Anterior cingulate cortex (tissue), 58 donors: ENCODE measurements around the gene GPS1.

Experiments
- DNase-seq, 58 donors: peaks; one replicate each; lab custom pipeline; 2025; lab: John Stamatoyannopoulos, UW

GPS1 gene

DNA sequence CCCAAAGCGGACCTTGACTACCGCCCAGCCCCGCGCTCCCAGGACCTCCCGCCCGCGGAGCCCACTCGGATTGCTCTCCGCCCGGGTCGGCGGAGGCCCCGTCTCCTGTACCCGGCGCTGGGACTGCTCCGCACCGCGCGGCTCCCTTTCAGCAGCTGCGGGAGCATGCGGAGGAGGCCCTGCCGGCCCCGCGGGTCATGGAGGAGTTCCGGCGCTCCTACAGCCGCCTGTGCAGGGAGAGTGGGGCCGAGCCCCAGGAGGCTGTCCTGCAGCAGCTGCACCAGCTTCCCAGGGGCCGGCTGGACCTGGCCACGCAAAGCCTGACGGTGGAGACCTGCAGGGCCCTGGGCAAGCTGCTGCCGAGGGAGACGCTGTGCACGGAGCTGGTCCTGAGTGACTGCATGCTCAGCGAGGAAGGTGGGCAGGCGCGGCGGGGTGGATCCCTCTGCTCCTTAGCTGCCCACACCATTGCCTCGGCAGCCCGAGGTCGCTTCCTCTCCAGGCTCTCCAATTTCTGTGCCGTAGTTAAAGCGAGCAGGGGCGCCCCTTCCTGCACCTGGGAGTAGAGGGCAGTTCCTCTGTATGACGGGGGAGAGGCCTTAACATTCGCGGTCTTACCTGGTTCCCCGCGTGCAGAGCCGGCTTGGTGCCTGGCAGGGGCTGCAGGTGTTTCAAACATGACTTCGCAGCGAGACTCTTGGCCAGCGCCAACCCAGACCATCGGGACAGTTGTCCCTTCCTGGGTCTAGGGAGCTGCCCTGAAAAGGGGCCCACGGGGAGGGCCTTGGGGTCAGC lies 28.1 kb upstream of the GPS1 start:
- DNase-seq = no peak

DNA sequence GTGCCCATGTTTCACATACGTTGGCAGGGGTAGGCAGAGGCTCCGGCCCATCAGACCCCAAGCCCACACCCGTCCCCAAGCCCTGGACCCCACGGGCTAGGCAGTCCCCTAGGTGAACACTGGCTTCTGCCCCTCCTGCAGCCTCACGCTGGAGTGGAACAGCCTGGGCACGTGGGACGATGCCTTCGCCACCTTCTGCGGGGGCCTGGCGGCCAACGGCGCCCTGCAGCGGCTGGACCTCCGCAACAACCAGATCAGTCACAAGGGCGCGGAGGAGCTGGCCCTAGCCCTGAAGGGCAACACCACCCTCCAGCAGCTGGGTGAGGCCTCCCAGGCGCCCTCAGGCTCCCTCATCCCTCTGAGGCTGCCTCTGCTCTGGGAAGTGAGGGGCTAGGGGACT lies 26.8 kb upstream of the GPS1 start:
- no peak for DNase-seq

DNA sequence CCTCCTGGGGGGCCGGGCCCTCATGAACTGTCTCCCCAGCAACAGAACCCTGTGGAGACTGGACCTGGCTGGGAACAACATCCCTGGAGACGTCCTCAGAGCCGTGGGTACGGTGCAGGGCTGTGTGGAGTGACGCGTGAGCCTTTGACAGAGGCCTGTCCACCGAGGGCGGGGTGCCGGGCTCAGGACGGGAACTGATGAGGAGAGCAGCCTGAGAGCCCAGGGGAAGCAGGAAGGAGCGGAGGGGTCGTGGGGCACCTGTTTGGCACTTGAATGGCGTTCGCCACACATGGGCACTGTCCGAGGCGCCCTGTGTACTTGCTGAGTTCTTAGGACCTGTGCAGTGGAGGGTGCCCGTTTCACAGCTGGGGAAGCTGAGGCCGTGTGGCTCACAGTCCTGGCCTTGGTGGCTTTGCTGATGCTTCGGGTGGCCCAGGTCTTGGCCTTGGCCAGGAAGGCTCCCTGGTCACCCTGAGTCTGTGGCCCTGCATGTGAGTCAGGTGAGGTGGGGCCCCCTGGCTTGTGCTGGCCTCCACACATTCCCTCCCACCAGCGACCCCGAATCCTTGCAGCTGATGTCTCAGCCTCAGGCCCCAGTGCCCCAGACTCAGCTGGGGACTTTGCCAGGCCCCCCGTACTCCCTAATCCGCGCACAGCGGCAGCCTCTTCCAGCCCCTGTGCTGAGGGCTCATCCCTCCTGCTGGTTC lies 26.1 kb upstream of the GPS1 start:
- no peak for DNase-seq

DNA sequence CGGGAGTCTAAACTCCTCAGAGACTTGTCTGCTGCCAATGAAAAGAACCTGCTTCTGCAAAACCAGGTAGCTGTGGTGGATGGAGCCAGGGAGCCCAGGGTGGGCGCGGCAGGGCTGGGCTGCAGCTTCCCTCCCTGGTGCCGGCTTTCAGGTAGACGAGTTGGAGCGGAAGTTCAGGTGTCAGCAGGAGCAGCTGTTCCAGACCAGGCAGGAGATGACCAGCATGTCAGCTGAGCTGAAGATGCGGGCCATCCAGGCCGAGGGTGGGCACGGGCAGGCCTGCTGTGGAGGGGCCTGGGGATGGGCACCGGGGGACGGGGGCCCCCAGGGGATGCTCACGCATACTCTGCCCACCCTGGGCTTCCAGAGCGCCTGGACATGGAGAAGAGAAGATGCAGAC lies 23.5 kb upstream of the GPS1 start:
- no peak for DNase-seq

DNA sequence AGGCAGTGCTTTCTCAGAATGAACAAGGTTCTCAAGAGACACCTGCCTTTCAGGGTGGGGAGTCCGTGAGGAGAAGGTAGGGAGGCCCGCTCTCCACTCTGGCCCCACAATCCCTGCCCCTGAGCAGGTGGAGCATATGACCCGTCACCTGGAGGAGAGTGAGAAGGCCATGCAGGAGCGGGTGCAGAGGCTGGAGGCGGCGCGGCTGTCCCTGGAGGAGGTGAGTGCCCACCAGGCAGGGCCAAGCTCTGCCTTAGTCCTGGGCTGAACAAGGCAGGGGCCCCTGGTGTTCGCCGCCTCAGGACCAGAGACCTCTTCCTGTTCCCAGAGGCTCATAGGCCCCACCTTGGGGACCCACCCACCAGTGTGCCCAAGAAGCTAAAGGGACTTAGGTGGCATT lies 22.7 kb upstream of the GPS1 start:
- no peak for DNase-seq

DNA sequence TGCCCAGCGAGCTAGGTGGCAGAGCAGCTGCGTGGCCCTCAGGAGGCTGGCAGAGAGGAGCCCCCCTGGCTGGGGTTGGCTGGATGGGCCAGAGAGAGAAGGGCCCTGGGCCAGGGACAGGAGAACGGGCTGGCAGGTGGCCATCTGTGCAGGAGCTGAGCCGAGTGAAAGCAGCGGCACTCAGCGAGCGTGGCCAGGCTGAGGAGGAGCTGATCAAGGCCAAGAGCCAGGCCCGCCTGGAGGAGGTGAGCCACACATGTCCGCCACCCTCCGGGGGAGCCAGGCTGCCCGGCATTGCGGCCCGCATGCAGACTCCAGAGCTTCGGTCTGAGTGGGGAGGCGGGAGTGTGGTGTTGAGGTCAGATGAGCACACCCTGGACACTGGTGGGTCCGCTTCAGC lies 22.3 kb upstream of the GPS1 start:
- peak in 1 of 58 donors; percentile 17 for DNase-seq

DNA sequence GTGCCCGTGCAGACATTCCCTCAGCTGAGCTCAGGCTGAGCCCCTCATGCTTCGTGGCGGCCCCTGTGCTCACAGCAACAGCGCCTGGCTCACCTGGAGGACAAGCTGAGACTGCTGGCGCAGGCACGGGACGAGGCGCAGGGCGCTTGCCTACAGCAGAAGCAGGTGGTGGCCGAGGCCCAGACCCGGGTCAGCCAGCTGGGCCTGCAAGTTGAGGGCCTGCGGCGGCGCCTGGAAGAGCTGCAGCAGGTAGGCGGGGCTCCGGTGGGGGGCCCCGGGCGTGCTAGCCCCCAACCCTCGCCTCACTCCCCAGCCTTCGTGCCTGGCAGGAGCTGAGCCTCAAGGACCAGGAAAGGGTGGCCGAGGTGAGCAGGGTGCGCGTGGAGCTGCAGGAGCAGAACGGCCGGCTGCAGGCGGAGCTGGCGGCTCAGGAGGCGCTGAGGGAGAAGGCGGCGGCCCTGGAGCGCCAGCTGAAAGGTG lies 21.7 kb upstream of the GPS1 start:
- DNase-seq = no peak

DNA sequence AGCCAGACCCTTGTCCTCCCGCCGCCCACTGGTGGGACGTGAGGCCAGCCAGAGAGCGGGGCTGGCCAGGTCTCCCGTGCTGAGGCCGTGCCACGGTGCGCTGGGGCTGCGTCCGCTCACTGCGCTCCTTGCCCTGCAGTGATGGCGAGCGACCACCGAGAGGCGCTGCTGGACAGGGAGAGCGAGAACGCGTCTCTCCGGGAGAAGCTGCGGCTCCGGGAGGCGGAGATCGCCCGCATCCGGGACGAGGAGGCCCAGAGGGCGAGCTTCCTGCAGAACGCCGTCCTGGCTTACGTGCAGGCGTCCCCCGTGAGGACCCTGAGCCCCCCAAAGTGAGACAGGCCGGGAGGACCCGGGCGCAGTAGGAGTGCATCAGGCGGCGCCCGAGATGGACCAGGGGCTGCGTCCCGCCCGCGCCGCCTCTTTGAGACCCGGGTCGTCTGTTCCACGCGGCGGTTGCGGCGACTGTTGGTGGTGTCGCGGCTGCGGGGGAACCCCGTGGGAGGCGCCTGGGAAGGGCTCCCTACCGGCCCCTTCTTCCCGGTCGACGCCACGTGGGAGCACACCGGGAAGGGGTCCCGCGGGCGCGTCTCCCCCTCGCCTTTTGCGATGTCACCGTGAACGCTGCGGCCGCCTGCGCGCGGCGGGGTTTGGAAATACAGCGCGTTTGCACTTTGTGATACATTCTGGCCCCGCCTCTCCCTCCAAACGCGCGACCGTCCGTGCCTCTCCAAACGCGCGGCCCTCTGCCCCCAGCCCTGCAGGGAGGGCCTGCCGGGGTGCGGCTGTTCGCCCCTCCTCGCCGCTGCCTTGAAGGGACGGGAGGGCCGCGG lies 21.0 kb upstream of the GPS1 start:
- peak in 57 of 58 donors; percentile 26 to 89 (median 72) for DNase-seq

DNA sequence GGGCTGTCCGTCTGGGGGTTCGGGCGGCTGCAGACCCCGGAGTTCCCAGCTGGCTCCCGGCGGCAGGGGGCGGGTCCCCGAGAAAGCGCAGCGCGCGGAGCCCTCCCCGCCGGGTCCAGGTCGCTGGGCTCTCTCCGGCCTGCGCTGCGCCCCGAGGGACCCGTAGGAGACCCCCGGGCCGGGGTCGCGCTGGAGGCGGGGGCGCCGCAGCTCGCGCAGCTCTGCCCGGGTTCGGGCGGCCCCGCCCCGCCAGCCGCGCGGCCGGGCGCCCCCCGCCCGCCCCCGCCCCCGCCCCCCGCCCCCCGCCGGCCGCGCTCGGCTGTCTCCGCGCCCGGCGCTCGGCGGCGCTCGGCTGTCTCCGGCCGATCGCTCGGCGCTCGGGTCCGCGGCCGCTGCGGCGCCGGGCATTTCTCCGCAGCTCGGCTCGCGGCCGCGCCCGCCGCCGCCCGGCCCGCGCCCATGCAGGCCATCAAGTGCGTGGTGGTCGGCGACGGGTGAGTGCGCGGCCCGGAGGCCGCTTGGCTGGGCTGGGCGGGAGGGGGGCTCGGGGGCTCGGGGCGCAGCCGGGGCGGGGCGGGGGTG lies 20.3 kb upstream of the GPS1 start, which contains the start of gene RAC3:
TSS of gene RAC3 (plus strand) at position 376 of the 582 bp plus-strand sequence. CDS start at position 460, 84 bp downstream.
- DNase-seq = peak in 1 of 58 donors; percentile 23

DNA sequence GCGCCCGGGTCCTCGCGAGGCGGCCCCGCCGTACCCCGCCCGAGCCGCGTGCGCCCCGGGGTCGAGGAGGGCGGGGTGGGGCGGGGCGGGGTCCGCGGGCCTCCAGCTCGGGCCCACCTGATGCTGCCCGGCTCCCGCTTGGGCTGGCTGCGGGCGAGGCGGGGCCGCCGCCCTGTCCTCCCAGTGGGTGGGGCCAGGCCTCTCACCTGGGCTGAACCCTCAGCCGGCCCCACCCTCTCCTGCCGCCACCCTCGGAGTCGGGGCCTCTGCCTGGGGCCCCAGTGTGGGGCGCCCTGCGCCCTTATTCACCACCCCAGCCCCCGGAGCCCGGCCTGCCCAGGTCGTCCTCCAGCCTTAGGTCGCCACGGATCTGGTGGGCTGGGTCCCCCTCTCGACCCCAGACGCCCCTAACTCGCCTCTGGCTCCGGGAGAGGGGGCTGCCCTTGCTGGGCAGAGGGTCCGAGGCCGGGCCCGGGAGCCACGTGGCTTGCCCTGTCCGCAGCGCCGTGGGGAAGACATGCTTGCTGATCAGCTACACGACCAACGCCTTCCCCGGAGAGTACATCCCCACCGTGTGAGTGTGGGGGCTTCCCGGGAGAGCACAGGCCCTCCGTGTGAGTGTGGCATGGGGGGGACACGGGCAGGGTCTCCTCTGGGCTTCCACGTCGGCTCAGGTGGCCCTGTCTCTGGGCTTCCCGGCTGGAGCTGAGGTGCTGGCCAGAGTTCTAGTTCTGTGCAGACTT lies 19.6 kb upstream of the GPS1 start:
- DNase-seq = peak in 1 of 58 donors; percentile 15

DNA sequence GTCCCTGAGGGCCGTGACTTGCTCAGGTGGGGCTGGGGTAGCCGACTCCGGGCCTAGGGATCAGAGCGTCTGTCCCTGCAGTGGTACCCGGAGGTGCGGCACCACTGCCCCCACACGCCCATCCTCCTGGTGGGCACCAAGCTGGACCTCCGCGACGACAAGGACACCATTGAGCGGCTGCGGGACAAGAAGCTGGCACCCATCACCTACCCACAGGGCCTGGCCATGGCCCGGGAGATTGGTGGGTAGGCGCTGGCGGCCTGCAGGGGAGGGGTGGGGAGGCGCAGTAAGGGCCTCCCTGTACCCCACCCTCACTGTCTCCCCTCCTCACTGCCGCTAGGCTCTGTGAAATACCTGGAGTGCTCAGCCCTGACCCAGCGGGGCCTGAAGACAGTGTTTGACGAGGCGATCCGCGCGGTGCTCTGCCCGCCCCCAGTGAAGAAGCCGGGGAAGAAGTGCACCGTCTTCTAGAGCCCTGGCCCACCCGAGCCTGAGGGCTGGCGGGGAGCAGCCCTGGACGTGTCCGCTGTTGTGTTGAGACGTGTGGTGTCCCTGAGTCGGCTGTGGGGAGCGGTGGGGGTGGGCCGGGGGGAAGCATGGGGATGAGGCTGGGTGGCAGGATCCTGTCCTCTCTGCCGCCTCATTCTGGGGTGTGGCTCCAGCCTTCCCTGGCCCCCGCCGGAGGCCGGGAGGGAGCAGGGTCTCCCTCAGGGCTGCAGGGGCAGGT lies 18.2 kb upstream of the GPS1 start:
- no peak for DNase-seq

DNA sequence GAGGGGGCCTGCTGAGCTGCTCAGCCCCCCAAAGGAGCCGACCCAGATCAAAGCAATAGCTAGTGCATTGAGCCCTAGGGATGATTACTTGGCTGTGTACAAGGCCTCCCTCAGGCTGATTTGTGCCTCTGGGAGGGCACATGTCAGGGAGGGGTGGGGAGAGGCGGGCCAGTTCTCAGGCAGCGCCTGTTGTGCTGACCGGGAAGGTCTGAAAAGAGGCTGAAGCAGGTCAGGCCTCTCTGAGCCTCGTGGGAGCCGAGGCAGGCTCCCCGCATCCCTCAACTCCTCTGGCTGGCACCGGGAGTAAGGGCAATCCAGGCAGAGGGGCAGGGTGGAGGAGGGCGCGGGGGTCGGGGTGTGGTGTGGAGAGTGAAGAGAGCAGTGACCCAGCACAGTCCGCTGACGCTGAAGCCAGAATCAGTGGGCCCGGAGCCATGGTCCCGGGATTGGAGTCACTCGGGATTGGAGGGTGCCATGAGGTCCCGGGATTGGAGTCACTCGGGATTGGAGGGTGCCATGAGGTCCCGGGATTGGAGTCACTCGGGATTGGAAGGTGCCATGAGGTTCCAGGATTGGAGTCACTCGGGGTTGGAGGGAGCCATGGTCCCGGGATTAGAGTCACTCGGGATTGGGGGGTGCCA lies 17.2 kb upstream of the GPS1 start:
- DNase-seq = no peak

DNA sequence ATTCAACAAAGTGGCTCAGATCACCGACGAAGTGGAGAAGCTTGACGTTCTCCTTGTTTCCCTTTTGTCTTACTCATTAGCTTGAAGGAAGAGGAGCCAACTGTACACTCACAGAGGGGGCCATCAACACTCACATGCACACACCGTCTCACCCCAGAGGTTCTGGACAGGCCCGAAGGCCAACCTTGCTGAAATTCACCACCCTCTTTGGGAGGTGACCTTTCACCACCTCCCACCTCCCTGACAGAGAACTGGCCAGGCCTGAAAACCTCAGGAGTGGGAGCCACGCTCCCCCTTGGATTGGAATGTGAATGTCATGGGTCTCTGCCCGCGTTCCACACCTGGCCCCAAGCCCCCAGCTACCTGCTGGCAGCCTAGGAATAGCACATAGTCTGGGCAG lies 16.2 kb upstream of the GPS1 start:
- no peak for DNase-seq

DNA sequence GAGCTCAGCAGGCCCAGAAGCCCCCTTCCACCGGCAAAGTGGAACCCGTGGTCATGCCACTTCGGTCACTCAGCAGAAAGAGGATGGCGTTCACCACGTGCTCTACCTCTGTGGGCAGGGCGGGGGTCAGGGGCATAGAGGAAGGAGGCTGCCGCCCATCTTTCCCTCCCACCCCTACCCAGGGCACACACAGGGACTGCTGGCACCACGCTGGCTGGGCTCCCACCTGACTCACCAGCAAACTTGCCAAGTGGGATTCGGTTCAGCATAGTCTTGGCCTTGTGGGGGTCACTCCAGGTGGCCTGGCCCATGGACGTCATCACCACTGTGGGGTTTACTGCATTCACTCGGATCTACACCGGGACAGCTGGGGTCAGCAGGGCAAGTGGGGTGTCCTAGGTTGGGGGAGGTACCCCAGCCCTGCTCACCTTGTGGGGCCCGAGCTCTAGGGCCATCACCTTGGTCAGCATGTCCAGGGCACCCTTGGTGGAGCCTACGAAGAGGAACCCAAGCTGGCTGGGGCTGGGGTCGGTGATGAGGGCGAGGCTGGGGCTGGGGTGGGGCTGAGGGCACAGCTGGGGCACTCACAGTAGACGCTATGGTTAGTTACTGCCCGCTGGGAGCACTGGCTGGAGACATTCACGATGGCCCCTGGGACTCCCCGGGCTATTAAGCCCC lies 15.6 kb upstream of the GPS1 start:
- DNase-seq = no peak

DNA sequence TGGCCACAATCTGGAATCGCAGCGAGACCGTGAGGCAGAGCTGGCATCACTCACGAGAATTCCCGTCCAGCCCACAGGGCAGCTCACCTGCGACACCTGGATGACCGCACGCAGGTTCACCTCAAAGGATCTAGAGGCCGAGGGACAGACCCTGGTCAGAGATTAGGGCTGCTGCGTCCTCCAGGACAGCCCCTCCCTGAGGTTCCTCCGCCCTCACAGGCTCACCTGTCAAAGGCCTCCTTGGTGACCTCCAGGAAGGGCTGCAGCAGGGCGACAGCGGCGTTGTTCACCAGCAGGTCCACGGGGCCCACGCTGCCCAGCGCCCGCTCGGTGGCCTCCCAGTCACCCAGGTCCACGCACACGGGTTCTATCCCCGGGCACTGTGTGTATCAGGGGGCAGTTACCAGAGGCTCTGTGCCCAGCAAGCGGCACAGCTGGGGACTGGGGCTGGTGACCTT lies 15.0 kb upstream of the GPS1 start:
- no peak for DNase-seq

DNA sequence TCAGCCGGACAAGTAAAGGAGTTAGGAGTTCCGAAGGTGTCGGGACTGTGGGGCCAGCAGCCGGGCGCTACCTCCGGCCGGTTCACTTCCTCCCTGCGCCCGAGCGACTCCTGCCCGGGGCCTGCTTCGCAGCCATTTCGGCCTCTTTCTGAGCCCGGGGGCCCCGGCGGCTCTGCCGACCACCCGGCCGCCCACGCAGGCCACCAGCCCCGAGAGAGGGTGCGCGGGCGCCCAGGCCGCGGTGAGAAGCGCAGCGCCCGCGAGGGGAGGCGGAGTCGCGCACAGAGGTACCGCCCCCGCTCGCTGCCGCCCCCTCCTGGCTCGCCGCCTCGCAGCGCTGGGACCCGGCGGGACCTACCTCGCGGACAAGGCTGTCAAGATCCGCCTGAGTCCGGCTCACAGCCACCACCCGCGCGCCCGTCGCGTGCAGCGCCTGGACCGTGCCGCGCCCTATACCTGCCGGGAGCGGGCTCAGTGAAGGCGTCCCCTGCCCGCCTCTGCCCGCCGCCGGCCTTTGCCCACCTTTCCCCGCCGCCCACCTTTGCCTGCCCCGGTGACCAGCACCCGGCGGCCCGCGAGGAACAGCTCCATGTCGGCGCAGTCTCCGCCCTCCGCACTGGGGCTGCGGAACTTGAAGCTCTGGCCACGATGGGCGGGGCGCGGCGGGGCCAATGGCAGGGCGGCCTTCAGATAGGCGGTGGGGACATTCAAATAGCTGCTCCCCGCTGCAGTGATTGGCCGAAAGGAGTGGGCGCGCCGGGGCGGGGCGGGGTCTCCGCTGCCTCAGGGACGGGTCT lies 14.4 kb upstream of the GPS1 start, which contains the start of gene DCXR:
TSS of gene DCXR (minus strand) at position 606 of the 797 bp plus-strand sequence. CDS start at position 591, 15 bp downstream.
- DNase-seq = peak; percentile 60 to 98 (median 94)

DNA sequence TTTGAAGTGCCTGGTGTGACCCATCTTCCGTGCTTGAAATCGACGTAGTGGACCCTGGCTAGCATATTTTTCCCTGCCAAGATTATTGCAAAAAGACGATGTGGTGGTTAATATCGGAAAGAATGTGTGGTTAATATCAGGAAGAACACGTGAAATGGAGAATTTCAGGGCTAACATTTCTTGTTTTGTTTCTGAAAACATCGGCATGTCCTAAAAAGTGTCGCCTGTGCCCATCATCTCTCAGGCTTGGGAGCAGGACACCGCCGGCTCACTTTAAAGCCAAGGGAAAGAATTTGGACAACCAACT lies 13.9 kb upstream of the GPS1 start:
- peak in 1 of 58 donors; percentile 49 for DNase-seq
